Breast epithelium (tissue), 4 donors: Measurements from ENCODE around the gene CMC1. TPM values are rescaled to one million over a fixed set of nuclear protein-coding genes. Genes with fewer than 3 reads are reported as not detected.

Experiments used
- DNase-seq, 2 donors: peaks; one replicate each; pipeline ENCODE4 v3.0.0-alpha.2; 2019; ENCODE audit warnings: low spot score in 2 of 2
- H3K27ac ChIP-seq, 2 donors: fragments of 200-600 bp; sonication (generic) in 1 of 2; one replicate each; pipeline ENCODE4 v1.5.1; 2016 to 2019; ENCODE audit warnings: mild to moderate bottlenecking in 1 of 2
- H3K27me3 ChIP-seq, 2 donors: fragments of 200-600 bp; sonication (generic) in 1 of 2; one replicate each; pipeline versions ENCODE4 v1.5.1 to v1.6.0; 2017 to 2019; ENCODE audit warnings: control low read depth in 1 of 2, mild to moderate bottlenecking in 1 of 2
- H3K36me3 ChIP-seq: fragments of 200-600 bp; one replicate; pipeline ENCODE4 v1.5.1; 2019
- H3K4me1 ChIP-seq, 2 donors: fragments of 200-600 bp; sonication (generic); one replicate each; pipeline ENCODE4 v1.5.1; 2016 to 2019; ENCODE audit warnings: control low read depth in 1 of 2
- H3K4me3 ChIP-seq, 3 donors: fragments of 200-600 bp; sonication (generic); 1 replicate in 2 of 3; 2 replicates in 1 of 3; pipeline ENCODE4 v1.5.1; 2016 to 2019; ENCODE audit warnings: mild to moderate bottlenecking in 3 of 3, moderate library complexity in 2 of 3
- H3K9me3 ChIP-seq, 2 donors: fragments of 200-600 bp; sonication (generic) in 1 of 2; one replicate each; pipeline ENCODE4 v1.5.1; 2016 to 2019; ENCODE audit warnings: control low read depth in 1 of 2
- POLR2A ChIP-seq: fragments of 450-650 bp; IDR thresholded peaks from one replicate; pipeline ENCODE4 v1.6.1; 2016; ENCODE audit warnings: antibody characterized with exemption, mild to moderate bottlenecking, moderate library complexity
- POLR2AphosphoS5 ChIP-seq, 3 donors: sonication (generic); formaldehyde crosslinking; IDR thresholded peaks; one replicate each; pipeline ENCODE4 v1.6.1; 2017; ENCODE audit warnings: antibody characterized with exemption in 3 of 3
- intact Hi-C: fragments of 100-400 bp; cut with DNase I; formaldehyde crosslinking; loops from one replicate; pipeline ENCODE4 v1.15.1; 2023; ENCODE audit warnings: low total_unique reads
- total RNA-seq, 3 donors: library from RNA; depleted of rRNA; stranded (reverse); fragments of >200 nt; gene quantifications; one replicate each; pipeline ENCODE4 v1.1.0, GENCODE V29; 2016
- TF ChIP-seq, protein P1 (sequence below), 3 donors: fragments of 450-650 bp; IDR thresholded peaks; one replicate each; pipeline ENCODE4 v1.5.1; 2016 to 2017; ENCODE audit warnings: antibody characterized with exemption in 3 of 3, mild to moderate bottlenecking in 3 of 3, moderate library complexity in 3 of 3

CMC1 gene
- total RNA-seq, 3 donors from 2014 or later: 5.3 to 12.7 (median 7.9) TPM

DNA sequence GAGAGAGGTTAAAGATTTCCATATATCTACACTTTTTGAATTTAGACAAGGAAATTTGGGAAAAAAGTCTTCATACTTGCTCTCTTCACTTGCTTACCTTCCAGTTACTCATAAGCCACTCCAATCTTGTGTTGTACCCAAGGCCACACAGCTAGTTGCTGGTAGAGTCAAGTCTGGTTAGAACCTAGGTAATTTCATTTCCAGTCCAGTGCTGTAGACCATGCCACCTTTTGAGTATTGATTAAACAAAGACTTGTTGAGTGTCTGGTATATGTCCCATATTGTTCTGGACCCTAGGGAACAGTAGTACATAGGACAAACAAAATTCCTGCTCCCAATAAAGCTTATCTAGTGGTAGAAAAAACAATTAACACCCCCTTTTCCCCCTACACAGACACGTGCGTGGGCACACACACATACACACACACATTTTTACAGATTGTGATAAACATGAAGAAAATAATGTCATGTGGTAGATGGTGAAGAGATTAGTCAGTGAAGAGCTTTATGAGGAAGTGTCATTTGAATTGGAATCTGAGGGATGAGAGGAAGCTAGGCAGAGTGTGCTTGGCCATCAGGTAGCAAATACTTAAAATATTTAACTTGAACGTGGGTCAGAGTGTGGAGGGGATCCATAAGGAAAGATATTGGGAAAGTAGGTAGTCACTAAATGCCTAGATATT is 2.1 kb downstream of the CMC1 start:
- Histone ChIP-seq H3K27ac (no peak overlapping the region), H3K9me3 (no peaks in the 10 kb centered on the region), H3K4me3 (no peak overlapping the region), H3K4me1 (peaks cover 0 to 7% of the 10 kb centered on the region in 2 donors), H3K27me3 (no peaks in the 10 kb centered on the region), H3K36me3 (no peaks in the 10 kb centered on the region)
- no peak for DNase-seq
- TF ChIP-seq, protein P1, sequence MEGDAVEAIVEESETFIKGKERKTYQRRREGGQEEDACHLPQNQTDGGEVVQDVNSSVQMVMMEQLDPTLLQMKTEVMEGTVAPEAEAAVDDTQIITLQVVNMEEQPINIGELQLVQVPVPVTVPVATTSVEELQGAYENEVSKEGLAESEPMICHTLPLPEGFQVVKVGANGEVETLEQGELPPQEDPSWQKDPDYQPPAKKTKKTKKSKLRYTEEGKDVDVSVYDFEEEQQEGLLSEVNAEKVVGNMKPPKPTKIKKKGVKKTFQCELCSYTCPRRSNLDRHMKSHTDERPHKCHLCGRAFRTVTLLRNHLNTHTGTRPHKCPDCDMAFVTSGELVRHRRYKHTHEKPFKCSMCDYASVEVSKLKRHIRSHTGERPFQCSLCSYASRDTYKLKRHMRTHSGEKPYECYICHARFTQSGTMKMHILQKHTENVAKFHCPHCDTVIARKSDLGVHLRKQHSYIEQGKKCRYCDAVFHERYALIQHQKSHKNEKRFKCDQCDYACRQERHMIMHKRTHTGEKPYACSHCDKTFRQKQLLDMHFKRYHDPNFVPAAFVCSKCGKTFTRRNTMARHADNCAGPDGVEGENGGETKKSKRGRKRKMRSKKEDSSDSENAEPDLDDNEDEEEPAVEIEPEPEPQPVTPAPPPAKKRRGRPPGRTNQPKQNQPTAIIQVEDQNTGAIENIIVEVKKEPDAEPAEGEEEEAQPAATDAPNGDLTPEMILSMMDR (IDR thresholded peaks at IDR 0.05): no peak
- TF ChIP-seq POLR2AphosphoS5 (IDR thresholded peaks at IDR 0.05) (no peak), POLR2A (no peak)
- intact Hi-C loops: no loop called here

DNA sequence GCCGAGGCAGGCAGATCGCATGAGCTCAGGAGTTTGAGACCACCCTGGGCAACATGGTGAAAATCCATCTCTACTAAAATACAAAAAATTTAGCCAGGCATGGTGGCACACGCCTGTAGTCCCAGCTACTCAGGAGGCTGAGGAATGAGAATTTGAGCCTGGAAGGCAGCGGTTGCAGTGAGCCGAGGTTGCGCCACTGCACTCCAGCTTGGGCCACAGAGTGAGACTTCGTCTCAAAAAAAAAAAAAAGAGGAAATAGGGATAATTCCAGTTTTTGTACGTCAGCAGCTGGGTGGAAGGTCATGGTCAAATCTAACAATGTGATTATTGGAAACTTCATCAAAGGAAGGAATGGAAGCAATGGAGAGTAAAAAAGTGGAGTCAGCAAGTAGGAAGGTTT is 3.1 kb downstream of the CMC1 start:
- Histone ChIP-seq H3K4me3 (no peak overlapping the region), H3K4me1 (peaks cover 0 to 7% of the 10 kb centered on the region in 2 donors), H3K36me3 (no peaks in the 10 kb centered on the region), H3K9me3 (no peaks in the 10 kb centered on the region), H3K27ac (no peak overlapping the region), H3K27me3 (no peaks in the 10 kb centered on the region)
- intact Hi-C loops: no loop called here
- DNase-seq: no peak
- TF ChIP-seq POLR2A (no peak), POLR2AphosphoS5 (IDR thresholded peaks at IDR 0.05) (no peak)
- TF ChIP-seq, protein P1 (IDR thresholded peaks at IDR 0.05): no peak

DNA sequence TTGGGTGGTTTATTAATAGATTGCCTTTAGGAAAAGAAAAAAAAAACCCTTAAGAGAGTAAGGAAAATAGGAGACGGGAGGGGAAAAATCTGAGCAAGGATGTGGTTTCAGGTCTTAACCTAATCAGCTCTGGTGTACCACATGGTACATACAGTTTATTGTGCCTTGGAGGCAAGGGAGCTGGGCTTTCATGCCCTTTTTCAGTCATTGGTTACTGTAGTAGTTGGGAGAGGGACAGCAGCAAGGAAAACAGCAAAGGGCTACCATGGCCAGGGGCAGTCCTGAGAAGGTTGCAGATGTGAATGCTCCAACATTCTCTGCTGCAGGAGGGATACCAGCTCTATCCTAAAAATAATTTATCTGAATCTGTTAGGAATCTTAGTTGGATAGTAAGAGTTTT is 5.9 kb downstream of the CMC1 start:
- DNase-seq: no peak
- no peaks in the 10 kb centered on the region for H3K36me3 ChIP-seq
- intact Hi-C loops: no loop called here
- H3K4me1 ChIP-seq: no peaks in the 10 kb centered on the region
- no peak for TF ChIP-seq POLR2AphosphoS5 (IDR thresholded peaks at IDR 0.05)
- TF ChIP-seq POLR2A: no peak
- TF ChIP-seq, protein P1 (IDR thresholded peaks at IDR 0.05): no peak
- no peaks in the 10 kb centered on the region for H3K9me3 ChIP-seq
- H3K4me3 ChIP-seq: no peak overlapping the region
- no peaks in the 10 kb centered on the region for H3K27me3 ChIP-seq
- H3K27ac ChIP-seq: no peak overlapping the region

DNA sequence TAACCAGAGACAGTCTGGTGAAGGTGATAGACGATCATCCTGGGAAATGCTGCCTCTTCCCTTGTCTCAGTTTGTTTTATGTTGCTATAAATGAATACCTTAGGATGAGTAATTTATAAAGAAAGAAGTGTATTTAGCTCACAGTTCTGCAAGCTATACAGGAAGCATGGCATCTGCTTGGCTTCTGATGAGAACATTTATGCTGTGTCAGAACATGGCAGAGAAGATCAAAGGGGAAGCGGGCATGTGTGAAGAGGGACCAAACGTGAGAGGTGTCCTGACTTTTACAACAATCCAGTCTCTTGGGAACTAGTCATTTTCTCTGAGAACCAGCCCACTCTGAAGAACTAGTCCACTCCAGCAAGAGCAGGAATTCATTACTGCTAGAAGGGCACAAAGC is 9.6 kb downstream of the CMC1 start:
- no peaks in the 10 kb centered on the region for H3K9me3 ChIP-seq
- H3K4me3 ChIP-seq: no peak overlapping the region
- H3K27me3 ChIP-seq: no peaks in the 10 kb centered on the region
- DNase-seq: no peak
- no peaks in the 10 kb centered on the region for H3K4me1 ChIP-seq
- H3K27ac ChIP-seq: no peak overlapping the region
- H3K36me3 ChIP-seq: no peaks in the 10 kb centered on the region
- intact Hi-C loops: no loop called here
- no peak for TF ChIP-seq POLR2A
- TF ChIP-seq, protein P1 (IDR thresholded peaks at IDR 0.05): no peak
- TF ChIP-seq POLR2AphosphoS5 (IDR thresholded peaks at IDR 0.05): no peak

DNA sequence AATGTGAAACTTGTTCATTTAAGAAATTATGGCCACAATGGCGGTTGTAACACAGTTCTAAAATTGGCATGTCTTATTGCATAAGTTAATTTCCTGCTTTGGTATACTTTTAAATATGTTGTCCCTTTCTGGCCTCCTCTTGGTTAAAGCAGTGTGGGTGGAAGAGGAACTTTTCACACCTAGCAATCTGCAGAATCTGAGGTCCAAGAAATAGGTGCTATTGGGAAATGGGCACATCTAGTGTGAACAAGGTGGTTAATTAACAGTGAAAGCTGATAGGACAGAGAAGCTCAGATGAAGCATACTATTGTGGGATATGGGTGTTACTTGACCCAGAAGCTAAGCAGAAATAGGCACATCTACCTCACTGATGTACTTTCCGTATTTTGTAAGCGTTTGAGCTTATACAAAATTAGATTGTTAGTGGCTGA is 10.6 kb downstream of the CMC1 start:
- TF ChIP-seq, protein P1 (IDR thresholded peaks at IDR 0.05): no peak
- TF ChIP-seq POLR2AphosphoS5 (IDR thresholded peaks at IDR 0.05): no peak
- TF ChIP-seq POLR2A: no peak
- DNase-seq: no peak
- Histone ChIP-seq H3K27me3 (no peaks in the 10 kb centered on the region), H3K4me1 (no peaks in the 10 kb centered on the region), H3K4me3 (no peak overlapping the region), H3K36me3 (no peaks in the 10 kb centered on the region), H3K27ac (no peak overlapping the region), H3K9me3 (no peaks in the 10 kb centered on the region)
- intact Hi-C loops: no loop called here
